Measurements from ENCODE around the gene SLC25A21. TPM values are rescaled to one million over a fixed set of nuclear protein-coding genes. Genes with fewer than 3 reads are reported as not detected.

The SLC25A21 gene
- total RNA-seq, 1 experiment from 2014 or later: 2.1 TPM

- no peak for ATAC-seq
- no peaks in the 10 kb centered on the region for H3K9me3 ChIP-seq (ENCODE audit: control insufficient read depth, insufficient read depth, low read depth, low read length)
- intact Hi-C loops (cut with micrococcal nuclease; ENCODE audit: unreplicated experiment): no loop called here
- H3K36me3 ChIP-seq (ENCODE audit: control insufficient read depth, insufficient read depth, low read length): no peaks in the 10 kb centered on the region
- POLR2A ChIA-PET: no interaction called here
- H3K4me3 ChIP-seq (ENCODE audit: low read depth in 2 of 2, low read length in 2 of 2): no peak overlapping the region
- no peak for DNase-seq (ENCODE audit: low read depth, low spot score)
- no peak overlapping the region for H3K27ac ChIP-seq (ENCODE audit: low read length)
- TF ChIP-seq CTCF (IDR thresholded peaks at IDR 0.05): no peak
- TF ChIP-seq TCF7L2 (IDR thresholded peaks at IDR 0.05; ENCODE audit: low read depth, low read length): no peak
- TF ChIP-seq REST (IDR thresholded peaks at IDR 0.05; ENCODE audit: insufficient read depth in 1 of 2, low read depth in 2 of 2, low read length in 1 of 2): no peak
- no peak for TF ChIP-seq POLR2AphosphoS5 (IDR thresholded peaks at IDR 0.05; ENCODE audit: low read depth, low read length)
- no peak for TF ChIP-seq SIN3A (IDR thresholded peaks at IDR 0.05; ENCODE audit: borderline replicate concordance, insufficient read depth, low read depth, low read length)
- in situ Hi-C loops (cut with HindIII; ENCODE audit: low pct_unique_long_range_greater_than_20kb, low sequenced_read_pairs): no loop called here
- H3K27me3 ChIP-seq (ENCODE audit: control insufficient read depth, insufficient read depth, low read length): no peaks in the 10 kb centered on the region
- CTCF ChIA-PET: no interaction called here
- BruUV-seq (replicated peaks): no TSS peak
- no peaks in the 10 kb centered on the region for H3K4me1 ChIP-seq (ENCODE audit: control insufficient read depth, insufficient read depth, low read length)
These were observed 217.0 kb downstream of the SLC25A21 start for GRCh38 chr14:36955376-36955775.

GRCh38 chr14:36952689-36953088 is 219.7 kb downstream of the SLC25A21 start:
- BruUV-seq (replicated peaks): no TSS peak
- Histone ChIP-seq H3K4me3 (ENCODE audit: low read depth in 2 of 2, low read length in 2 of 2) (no peak overlapping the region), H3K9me3 (ENCODE audit: control insufficient read depth, insufficient read depth, low read depth, low read length) (no peaks in the 10 kb centered on the region), H3K4me1 (ENCODE audit: control insufficient read depth, insufficient read depth, low read length) (no peaks in the 10 kb centered on the region), H3K27me3 (ENCODE audit: control insufficient read depth, insufficient read depth, low read length) (no peaks in the 10 kb centered on the region), H3K27ac (ENCODE audit: low read length) (no peak overlapping the region), H3K36me3 (ENCODE audit: control insufficient read depth, insufficient read depth, low read length) (no peaks in the 10 kb centered on the region)
- in situ Hi-C loops (cut with HindIII; ENCODE audit: low pct_unique_long_range_greater_than_20kb, low sequenced_read_pairs) (no loop called here), intact Hi-C loops (cut with micrococcal nuclease; ENCODE audit: unreplicated experiment) (no loop called here)
- TF ChIP-seq POLR2AphosphoS5 (IDR thresholded peaks at IDR 0.05; ENCODE audit: low read depth, low read length): no peak
- CTCF ChIA-PET: no interaction called here
- no peak for ATAC-seq
- DNase-seq (ENCODE audit: low read depth, low spot score): no peak
- POLR2A ChIA-PET: no interaction called here

- no TSS peak for BruUV-seq (replicated peaks)
- no peak for DNase-seq (ENCODE audit: low read depth, low spot score)
- in situ Hi-C loops (cut with HindIII; ENCODE audit: low pct_unique_long_range_greater_than_20kb, low sequenced_read_pairs): no loop called here
- intact Hi-C loops (cut with micrococcal nuclease; ENCODE audit: unreplicated experiment): no loop called here
- H3K4me3 ChIP-seq (ENCODE audit: low read depth in 2 of 2, low read length in 2 of 2): no peak overlapping the region
- ChIA-PET POLR2A (no interaction called here), CTCF (no interaction called here)
- H3K9me3 ChIP-seq (ENCODE audit: control insufficient read depth, insufficient read depth, low read depth, low read length): no peaks in the 10 kb centered on the region
- no peak for ATAC-seq
- TF ChIP-seq TCF7L2 (IDR thresholded peaks at IDR 0.05; ENCODE audit: low read depth, low read length) (no peak), SIN3A (IDR thresholded peaks at IDR 0.05; ENCODE audit: borderline replicate concordance, insufficient read depth, low read depth, low read length) (no peak), REST (IDR thresholded peaks at IDR 0.05; ENCODE audit: insufficient read depth in 1 of 2, low read depth in 2 of 2, low read length in 1 of 2) (no peak), CTCF (IDR thresholded peaks at IDR 0.05) (no peak), POLR2AphosphoS5 (IDR thresholded peaks at IDR 0.05; ENCODE audit: low read depth, low read length) (no peak)
- no peaks in the 10 kb centered on the region for H3K4me1 ChIP-seq (ENCODE audit: control insufficient read depth, insufficient read depth, low read length)
- H3K27ac ChIP-seq (ENCODE audit: low read length): no peak overlapping the region
- no peaks in the 10 kb centered on the region for H3K27me3 ChIP-seq (ENCODE audit: control insufficient read depth, insufficient read depth, low read length)
- no peaks in the 10 kb centered on the region for H3K36me3 ChIP-seq (ENCODE audit: control insufficient read depth, insufficient read depth, low read length)
These were observed 221.0 kb downstream of the SLC25A21 start for GRCh38 chr14:36951380-36951911.
